PC-9 (cell line): ENCODE measurements around the gene ITGA3. TPM values are rescaled to one million over a fixed set of nuclear protein-coding genes. Genes with fewer than 3 reads are reported as not detected.

Experiments
- BruUV-seq: library from RNA; stranded (reverse); fragments of 400-500 nt; replicated peaks from 2 replicates; lab custom pipeline; 2021; lab: Mats Ljungman, UMichigan
- CTCF ChIA-PET: fragments of 300-600 bp; sonication (Branson Sonifier 250); formaldehyde crosslinking; loops from one replicate; lab custom pipeline; 2022; ENCODE audit warnings: antibody characterized with exemption; lab: Charles Lee
- POLR2A ChIA-PET: fragments of 300-600 bp; sonication (Branson Sonifier 250); formaldehyde crosslinking; loops from one replicate; lab custom pipeline; 2022; ENCODE audit warnings: antibody characterized with exemption; ENCODE audit not compliant: unreplicated experiment; lab: Charles Lee
- DNase-seq, 2 experiments: peaks; one replicate each; pipeline versions ENCODE4 v3.0.0 to v3.0.0-alpha.2; 2015 to 2022; ENCODE audit warnings: mixed read lengths in 1 of 2
- H2AFZ ChIP-seq: fragments of 200-600 bp; sonication (generic); 2 replicates; pipeline ENCODE4 v1.8.1; 2017; ENCODE audit warnings: antibody characterized with exemption
- H3F3A ChIP-seq: fragments of 200-600 bp; sonication (generic); 2 replicates; pipeline ENCODE4 v1.8.1; 2017; ENCODE audit warnings: antibody characterized with exemption, mild to moderate bottlenecking, low read depth; ENCODE audit not compliant: insufficient read depth
- H3K27ac ChIP-seq: fragments of 200-600 bp; sonication (generic); 2 replicates; pipeline ENCODE4 v1.6.1; 2016; ENCODE audit warnings: mixed run types
- H3K27me3 ChIP-seq: fragments of 200-600 bp; sonication (generic); 2 replicates; pipeline ENCODE4 v1.6.1; 2016; ENCODE audit warnings: low read depth, mixed run types; ENCODE audit not compliant: insufficient read depth
- H3K36me3 ChIP-seq: fragments of 200-600 bp; sonication (generic); 2 replicates; pipeline ENCODE4 v1.6.1; 2016; ENCODE audit warnings: low read depth, mixed run types
- H3K4me1 ChIP-seq: fragments of 200-600 bp; sonication (generic); replicated peaks from 2 replicates; pipeline ENCODE4 v1.6.1; 2016; ENCODE audit warnings: mixed run types; ENCODE audit not compliant: insufficient read depth
- H3K4me2 ChIP-seq: fragments of 200-600 bp; sonication (generic); 2 replicates; pipeline ENCODE4 v1.6.1; 2017; ENCODE audit warnings: mixed run types
- H3K4me3 ChIP-seq: fragments of 200-600 bp; sonication (generic); 2 replicates; pipeline ENCODE4 v1.6.1; 2016; ENCODE audit warnings: mixed run types
- H3K79me2 ChIP-seq: fragments of 200-600 bp; sonication (generic); 2 replicates; pipeline ENCODE4 v1.6.1; 2017; ENCODE audit warnings: low read depth, mixed run types
- H3K9me2 ChIP-seq: fragments of 200-600 bp; sonication (generic); 2 replicates; pipeline ENCODE4 v1.8.1; 2017; ENCODE audit warnings: mild to moderate bottlenecking; ENCODE audit not compliant: insufficient read depth
- H3K9me3 ChIP-seq: fragments of 200-600 bp; sonication (generic); 2 replicates; pipeline ENCODE4 v1.8.1; 2016; ENCODE audit warnings: low read depth; ENCODE audit not compliant: insufficient read depth
- H4K20me1 ChIP-seq: fragments of 200-600 bp; sonication (generic); 2 replicates; pipeline ENCODE4 v1.8.1; 2017; ENCODE audit not compliant: insufficient read depth
- CTCF ChIP-seq: fragments of 200-600 bp; sonication (generic); conservative IDR thresholded peaks from 2 replicates; pipeline ENCODE4 v1.6.1; 2017; ENCODE audit warnings: mixed run types, antibody characterized with exemption, mild to moderate bottlenecking, moderate library complexity
- EZH2 ChIP-seq: fragments of 200-600 bp; sonication (generic); IDR thresholded peaks from 2 replicates; pipeline ENCODE4 v1.8.0; 2017; ENCODE audit warnings: antibody characterized with exemption, low read depth
- intact Hi-C: fragments of 100-400 bp; cut with micrococcal nuclease; formaldehyde crosslinking; loops from one replicate; pipeline ENCODE4 v1.10.0; 2022; ENCODE audit not compliant: unreplicated experiment
- total RNA-seq: library from RNA; stranded (reverse); gene quantifications from 2 replicates; pipeline ENCODE4 v1.2.3, GENCODE V29; 2021

The ITGA3 gene
- total RNA-seq, 1 experiment from 2014 or later: 291 TPM

DNA sequence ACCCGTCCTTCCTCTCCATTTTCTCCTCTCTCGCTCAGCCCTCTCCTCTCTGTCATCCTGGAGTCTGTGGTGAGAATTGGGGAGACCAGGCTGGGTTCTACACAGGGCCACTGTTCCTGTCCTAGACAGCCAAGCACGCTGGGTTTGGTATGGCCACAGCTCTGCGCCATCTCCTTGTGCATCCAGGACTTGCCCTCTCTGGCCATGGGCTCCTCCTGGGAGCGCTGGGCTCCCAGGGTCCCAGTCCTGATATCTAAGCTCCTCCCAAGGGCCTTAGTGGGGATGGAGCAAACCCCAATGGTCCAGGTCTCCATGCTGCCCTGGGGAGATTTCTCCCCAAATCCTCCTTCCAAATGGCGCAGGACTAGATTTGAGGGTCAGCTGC, 27.2 kb upstream of the ITGA3 start:
- H2AFZ ChIP-seq: peak overlapping the region; percentile 40
- no peaks in the 10 kb centered on the region for H4K20me1 ChIP-seq
- no peak for DNase-seq
- peaks cover 46% of the 10 kb centered on the region for H3K4me1 ChIP-seq
- H3K79me2 ChIP-seq: no peaks in the 10 kb centered on the region; the same call in 1 of the 2 replicates
- H3K27ac ChIP-seq: peak overlapping the region; percentile 96
- no peaks in the 10 kb centered on the region for H3K36me3 ChIP-seq
- peak overlapping the region; percentile 89 for H3K4me2 ChIP-seq
- no peaks in the 10 kb centered on the region for H3K27me3 ChIP-seq
- no peaks in the 10 kb centered on the region for H3K9me2 ChIP-seq
- peak overlapping the region; percentile 33; the same call in 1 of the 2 replicates for H3K4me3 ChIP-seq
- ChIA-PET POLR2A (interaction anchor here (0.5 to 2.8 kb wide), 6 partner anchors 12 to 106 kb away, joined by 3 to 55 read pairs (median 12); partner anchors contain the start of gene ITGA3), CTCF (interaction anchor here (0.6 to 1.2 kb wide), 2 partner anchors 25 to 66 kb away, joined by 4 to 5 read pairs; no protein-coding TSS in a partner anchor)
- H3F3A ChIP-seq: peaks cover 49% of the 10 kb centered on the region
- BruUV-seq: no TSS peak
- intact Hi-C loops: loop anchor here (1.0 to 10.0 kb wide), 3 partner anchors 23 to 266 kb away; no protein-coding TSS in a partner anchor
- no peak for TF ChIP-seq CTCF
- no peak for TF ChIP-seq EZH2
- no peaks in the 10 kb centered on the region for H3K9me3 ChIP-seq

GRCh38 chr17:50029185-50029584, 26.7 kb upstream of the ITGA3 start:
- peak overlapping the region; percentile 89 for H3K4me2 ChIP-seq
- no peaks in the 10 kb centered on the region for H3K27me3 ChIP-seq
- DNase-seq: no peak
- BruUV-seq: no TSS peak
- H3K9me2 ChIP-seq: no peaks in the 10 kb centered on the region
- H3K4me1 ChIP-seq: peaks cover 46% of the 10 kb centered on the region
- no peaks in the 10 kb centered on the region for H4K20me1 ChIP-seq
- POLR2A ChIA-PET: interaction anchor here (0.5 to 2.8 kb wide), 4 partner anchors 13 to 106 kb away, joined by 3 to 55 read pairs (median 4); partner anchors contain the start of gene ITGA3
- peak overlapping the region; percentile 96 for H3K27ac ChIP-seq
- H3F3A ChIP-seq: peaks cover 46% of the 10 kb centered on the region
- no peak overlapping the region; the same call in 1 of the 2 replicates for H3K4me3 ChIP-seq
- TF ChIP-seq EZH2 (no peak), CTCF (no peak)
- no peaks in the 10 kb centered on the region for H3K9me3 ChIP-seq
- no peaks in the 10 kb centered on the region; the same call in 1 of the 2 replicates for H3K79me2 ChIP-seq
- H3K36me3 ChIP-seq: no peaks in the 10 kb centered on the region
- CTCF ChIA-PET: no interaction called here
- intact Hi-C loops: loop anchor here (10.0 kb wide), 1 partner anchor 266 kb away; no protein-coding TSS in a partner anchor
- no peak overlapping the region for H2AFZ ChIP-seq

GRCh38 chr17:50033316-50033715, 22.6 kb upstream of the ITGA3 start:
- no TSS peak for BruUV-seq
- Histone ChIP-seq H3F3A (peaks cover 17% of the 10 kb centered on the region), H3K9me2 (no peaks in the 10 kb centered on the region), H4K20me1 (no peaks in the 10 kb centered on the region), H3K36me3 (no peaks in the 10 kb centered on the region), H3K9me3 (no peaks in the 10 kb centered on the region), H2AFZ (no peak overlapping the region), H3K4me2 (no peak overlapping the region), H3K79me2 (no peaks in the 10 kb centered on the region; the same call in 1 of the 2 replicates), H3K27ac (no peak overlapping the region), H3K4me3 (no peak overlapping the region), H3K27me3 (no peaks in the 10 kb centered on the region), H3K4me1 (peaks cover 51% of the 10 kb centered on the region)
- POLR2A ChIA-PET: no interaction called here
- DNase-seq: no peak
- TF ChIP-seq EZH2 (no peak), CTCF (no peak)
- intact Hi-C loops: no loop called here
- CTCF ChIA-PET: no interaction called here
